Esophagus muscularis mucosa (tissue), 4 donors: ENCODE results near the gene SGF29. TPM values are rescaled to one million over a fixed set of nuclear protein-coding genes. Genes with fewer than 3 reads are reported as not detected.
"Not testable (repeated sequence)": the region's sequence is repeated elsewhere in the genome, so short reads cannot be mapped to it uniquely, and the experiment has no call there.

Experiments used
- DNase-seq: peaks from one replicate; pipeline ENCODE4 v3.0.0-alpha.2; 2017; ENCODE audit errors: extremely low spot score
- H3K27ac ChIP-seq, 4 donors: fragments of 200-600 bp; sonication (generic); replicated peaks in 1 of 4; 1 replicate in 3 of 4; 2 replicates in 1 of 4; pipeline ENCODE4 v1.5.1; 2016 to 2019; ENCODE audit warnings: mild to moderate bottlenecking in 1 of 4
- H3K27me3 ChIP-seq, 4 donors: fragments of 200-600 bp; sonication (generic); one replicate each; pipeline versions ENCODE4 v1.5.1 to v1.6.0; 2016 to 2019
- H3K36me3 ChIP-seq, 4 donors: fragments of 200-600 bp; sonication (generic); one replicate each; pipeline ENCODE4 v1.5.1; 2016 to 2019
- H3K4me1 ChIP-seq, 4 donors: fragments of 200-600 bp; sonication (generic); one replicate each; pipeline ENCODE4 v1.5.1; 2016 to 2019
- H3K4me3 ChIP-seq, 4 donors: fragments of 200-600 bp; sonication (generic); 1 replicate in 2 of 4; 2 replicates in 2 of 4; pipeline ENCODE4 v1.5.1; 2016 to 2019; ENCODE audit warnings: mild to moderate bottlenecking in 4 of 4, moderate library complexity in 1 of 4
- H3K9me3 ChIP-seq, 4 donors: fragments of 200-600 bp; sonication (generic); 1 replicate in 3 of 4; 2 replicates in 1 of 4; pipeline ENCODE4 v1.5.1; 2016 to 2019
- CTCF ChIP-seq, 3 experiments: fragments of 200-600 bp in 2 of 3; fragments of 450-650 bp in 1 of 3; sonication (generic) in 2 of 3; IDR thresholded peaks; one replicate each; pipeline ENCODE4 v1.5.1; 2017 to 2019; ENCODE audit warnings: antibody characterized with exemption in 3 of 3, mild to moderate bottlenecking in 2 of 3, moderate library complexity in 1 of 3
- EP300 ChIP-seq: sonication (generic); formaldehyde crosslinking; IDR thresholded peaks from one replicate; pipeline ENCODE4 v1.6.1; 2017; ENCODE audit warnings: antibody characterized with exemption
- POLR2A ChIP-seq: fragments of 450-650 bp; IDR thresholded peaks from one replicate; pipeline ENCODE4 v1.6.1; 2017; ENCODE audit warnings: antibody characterized with exemption, moderate library complexity, mild to moderate bottlenecking, low read depth
- POLR2AphosphoS5 ChIP-seq, 2 donors: sonication (generic); formaldehyde crosslinking; IDR thresholded peaks; one replicate each; pipeline ENCODE4 v1.6.1; 2017; ENCODE audit warnings: antibody characterized with exemption in 2 of 2
- WGBS: methylation state at CpG from one replicate; pipeline ENCODE4 v1.1.5; 2018; 5-methylcytosine and 5-hydroxymethylcytosine counted together
- intact Hi-C: fragments of 100-400 bp; cut with DNase I; formaldehyde crosslinking; loops from one replicate; pipeline ENCODE4 v1.15.1; 2023
- total RNA-seq, 4 donors: library from RNA; depleted of rRNA; stranded (reverse); fragments of >200 nt; gene quantifications; one replicate each; pipeline versions ENCODE4 v1.1.0 to v1.2.1, GENCODE V29; 2016

The SGF29 gene
- total RNA-seq, 4 donors from 2014 or later = 33.2 to 43.4 (median 39.9) TPM

- Histone ChIP-seq H3K36me3 (peaks cover 48 to 66% (median 61%) of the 10 kb centered on the region in 4 donors), H3K27ac (no peak overlapping the region), H3K4me3 (no peak overlapping the region), H3K9me3 (no peaks in the 10 kb centered on the region), H3K27me3 (no peaks in the 10 kb centered on the region), H3K4me1 (peaks cover 0 to 3% (median 1%) of the 10 kb centered on the region in 4 donors)
- intact Hi-C loops = no loop called here
- TF ChIP-seq POLR2AphosphoS5 (IDR thresholded peaks at IDR 0.05) (no peak), EP300 (no peak), CTCF (IDR thresholded peaks at IDR 0.05) (no peak), POLR2A (no peak)
- DNase-seq = no peak
- 95% methylated on average over 4 of the region's 6 CpGs for WGBS
Observed at GRCh38 chr16:28591355-28591754, 37.6 kb downstream of the SGF29 start.

- Histone ChIP-seq H3K36me3 (peaks cover 40 to 54% (median 50%) of the 10 kb centered on the region in 4 donors), H3K27ac (no peak overlapping the region), H3K4me3 (no peak overlapping the region), H3K9me3 (no peaks in the 10 kb centered on the region), H3K27me3 (peaks cover 0 to 4% (median 1%) of the 10 kb centered on the region in 4 donors), H3K4me1 (peaks cover 5 to 13% (median 11%) of the 10 kb centered on the region in 4 donors)
- 100% methylated on average over 4 of the region's 5 CpGs for WGBS
- no peak for DNase-seq
- TF ChIP-seq CTCF (IDR thresholded peaks at IDR 0.05) = no peak
- TF ChIP-seq POLR2AphosphoS5 (IDR thresholded peaks at IDR 0.05) = no peak
- TF ChIP-seq EP300 = no peak
- no peak for TF ChIP-seq POLR2A
- intact Hi-C loops = no loop called here
Observed at GRCh38 chr16:28592511-28592910, 38.8 kb downstream of the SGF29 start.

GRCh38 chr16:28592979-28593553, 39.3 kb downstream of the SGF29 start:
- Histone ChIP-seq H3K27me3 (peaks cover 0 to 10% (median 3%) of the 10 kb centered on the region in 4 donors), H3K27ac (no peak overlapping the region), H3K9me3 (no peaks in the 10 kb centered on the region), H3K4me1 (peaks cover 5 to 16% (median 13%) of the 10 kb centered on the region in 4 donors), H3K36me3 (peaks cover 34 to 49% (median 45%) of the 10 kb centered on the region in 4 donors), H3K4me3 (no peak overlapping the region)
- WGBS = 82% methylated on average over 11 of the region's 13 CpGs
- TF ChIP-seq CTCF (IDR thresholded peaks at IDR 0.05) (no peak), POLR2AphosphoS5 (IDR thresholded peaks at IDR 0.05) (no peak), POLR2A (no peak), EP300 (no peak)
- intact Hi-C loops = no loop called here
- no peak for DNase-seq

GRCh38 chr16:28595451-28595850, 41.7 kb downstream of the SGF29 start:
- H3K27me3 ChIP-seq = peaks cover 0 to 11% (median 3%) of the 10 kb centered on the region in 4 donors
- H3K27ac ChIP-seq, H3K4me3 ChIP-seq, intact Hi-C loops, H3K9me3 ChIP-seq, DNase-seq: not testable (repeated sequence)
- peaks cover 5 to 16% (median 13%) of the 10 kb centered on the region in 4 donors for H3K4me1 ChIP-seq
- WGBS = 95% methylated on average over 4 of the region's 6 CpGs
- H3K36me3 ChIP-seq = peaks cover 14 to 25% (median 21%) of the 10 kb centered on the region in 4 donors

GRCh38 chr16:28596115-28596630, 42.5 kb downstream of the SGF29 start:
- intact Hi-C loops = no loop called here
- peak overlapping the region in 1 of 4 donors; percentile 33 for H3K27ac ChIP-seq
- TF ChIP-seq POLR2A (no peak), POLR2AphosphoS5 (IDR thresholded peaks at IDR 0.05) (no peak), CTCF (IDR thresholded peaks at IDR 0.05) (no peak), EP300 (no peak)
- peaks cover 5 to 16% (median 13%) of the 10 kb centered on the region in 4 donors for H3K4me1 ChIP-seq
- H3K27me3 ChIP-seq = peaks cover 0 to 11% (median 3%) of the 10 kb centered on the region in 4 donors
- peaks cover 7 to 18% (median 14%) of the 10 kb centered on the region in 4 donors for H3K36me3 ChIP-seq
- H3K9me3 ChIP-seq = no peaks in the 10 kb centered on the region
- DNase-seq = no peak
- 68% methylated on average over 4 of the region's 8 CpGs for WGBS
- no peak overlapping the region for H3K4me3 ChIP-seq
